Retinal pigment epithelial cell (primary cell): ENCODE data around the gene SLF2.

Source experiments
- DNase-seq: peaks from one replicate; pipeline ENCODE4 v3.0.0-alpha.2; 2010; ENCODE audit warnings: low read depth
- H3K4me3 ChIP-seq: 2 replicates; pipeline ENCODE4 v1.5.1; 2011; ENCODE audit warnings: mild to moderate bottlenecking, low read length, control low read depth, moderate library complexity
- CTCF ChIP-seq: conservative IDR thresholded peaks from 2 replicates; pipeline ENCODE4 v1.5.1; 2011; ENCODE audit warnings: low read depth, low read length, control low read depth, inconsistent platforms

SLF2 gene

GRCh38 chr10:100934084-100934659, 21.4 kb downstream of the SLF2 start:
- DNase-seq: no peak

GRCh38 chr10:100939763-100940344, 27.1 kb downstream of the SLF2 start:
- no peak overlapping the region for H3K4me3 ChIP-seq
- DNase-seq: no peak
- TF ChIP-seq CTCF: no peak

More at GRCh38 chr10:100934084-100934659, 21.4 kb downstream of the SLF2 start:
- H3K4me3 ChIP-seq: no peak overlapping the region
- TF ChIP-seq CTCF: peak; percentile 60

- DNase-seq: no peak
- TF ChIP-seq CTCF: no peak
Measured at GRCh38 chr10:100942229-100942628, 29.5 kb downstream of the SLF2 start.

GRCh38 chr10:100943508-100943907, 30.7 kb downstream of the SLF2 start:
- TF ChIP-seq CTCF: no peak
- DNase-seq: no peak
- no peak overlapping the region for H3K4me3 ChIP-seq

More at GRCh38 chr10:100942229-100942628, 29.5 kb downstream of the SLF2 start:
- no peak overlapping the region for H3K4me3 ChIP-seq

GRCh38 chr10:100945754-100946153, 33.0 kb downstream of the SLF2 start:
- TF ChIP-seq CTCF: no peak
- no peak for DNase-seq
- H3K4me3 ChIP-seq: no peak overlapping the region

- no peak for TF ChIP-seq CTCF
- no peak for DNase-seq
- H3K4me3 ChIP-seq: no peak overlapping the region
Measured at GRCh38 chr10:100948916-100949315, 36.2 kb downstream of the SLF2 start.

GRCh38 chr10:100960251-100960650, 47.5 kb downstream of the SLF2 start:
- no peak for DNase-seq
- no peak for TF ChIP-seq CTCF
- no peak overlapping the region for H3K4me3 ChIP-seq
